IPS-15b (cell line): ENCODE results near the gene TTC29.
"Not testable (repeated sequence)": the region's sequence is repeated elsewhere in the genome, so short reads cannot be mapped to it uniquely, and the experiment has no call there.

Experiments
- H3K27me3 ChIP-seq: one replicate; pipeline ENCODE4 v1.6.1; 2013; ENCODE audit warnings: low read length; ENCODE audit not compliant: control insufficient read depth, insufficient read depth
- H3K36me3 ChIP-seq: one replicate; pipeline ENCODE4 v1.6.1; 2013; ENCODE audit warnings: low read length; ENCODE audit not compliant: control insufficient read depth, insufficient read depth
- H3K4me1 ChIP-seq: one replicate; pipeline ENCODE4 v1.6.1; 2013; ENCODE audit warnings: mild to moderate bottlenecking, low read length; ENCODE audit not compliant: control insufficient read depth, insufficient read depth
- H3K4me3 ChIP-seq: one replicate; pipeline ENCODE4 v1.5.1; 2013; ENCODE audit warnings: low read depth, low read length
- H3K9ac ChIP-seq: one replicate; pipeline ENCODE4 v1.6.1; 2013; ENCODE audit warnings: low read depth, mild to moderate bottlenecking, low read length
- H3K9me3 ChIP-seq: one replicate; pipeline ENCODE4 v1.6.1; 2013; ENCODE audit warnings: mild to moderate bottlenecking, low read length; ENCODE audit not compliant: control insufficient read depth, insufficient read depth

TTC29 gene

DNA sequence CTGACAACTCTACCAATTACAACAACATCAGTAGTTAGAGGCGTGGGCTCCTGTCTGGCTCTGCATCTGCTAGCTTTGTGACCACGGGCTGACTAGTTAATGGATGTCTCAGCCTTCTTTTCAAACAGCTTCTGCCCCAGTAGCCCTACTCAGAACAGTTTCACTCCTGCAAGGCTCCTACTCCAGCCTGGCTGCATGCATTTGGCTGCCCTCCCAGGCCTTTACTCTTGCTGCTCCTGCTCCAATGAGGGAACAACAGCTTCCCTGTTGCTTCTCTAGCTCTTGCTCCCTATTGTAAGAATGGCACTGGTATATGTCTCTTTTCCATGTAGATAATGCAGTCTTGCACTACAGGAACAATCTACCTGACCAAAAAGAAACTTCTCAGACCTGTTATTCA is 93.3 kb downstream of the TTC29 start:
- no peak overlapping the region for H3K4me3 ChIP-seq
- H3K9ac ChIP-seq = no peak overlapping the region
- H3K9me3 ChIP-seq = no peaks in the 10 kb centered on the region
- no peaks in the 10 kb centered on the region for H3K27me3 ChIP-seq
- H3K4me1 ChIP-seq = no peaks in the 10 kb centered on the region
- H3K36me3 ChIP-seq = no peaks in the 10 kb centered on the region

DNA sequence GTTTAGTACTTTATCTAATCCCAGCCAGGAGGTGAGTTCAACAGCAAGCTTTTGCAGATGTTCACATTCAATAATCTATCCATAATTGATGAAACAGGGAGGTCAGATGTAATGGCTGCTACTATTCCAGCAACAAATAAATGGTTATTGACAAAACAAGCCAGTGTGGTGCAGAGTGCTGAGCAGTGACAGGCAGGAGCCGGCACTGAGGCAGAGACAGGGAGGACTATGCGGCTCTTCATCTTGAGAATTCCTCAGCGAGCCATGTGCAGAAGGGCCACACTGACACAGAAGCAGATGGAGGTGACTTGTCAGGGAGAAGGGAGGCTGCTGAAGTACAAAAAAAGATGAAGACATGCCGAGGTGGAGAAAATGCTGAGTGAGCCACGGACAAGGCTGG is 98.3 kb downstream of the TTC29 start:
- Histone ChIP-seq H3K9me3 (no peaks in the 10 kb centered on the region), H3K36me3 (no peaks in the 10 kb centered on the region), H3K27me3 (no peaks in the 10 kb centered on the region), H3K9ac (no peak overlapping the region), H3K4me1 (no peaks in the 10 kb centered on the region), H3K4me3 (no peak overlapping the region)

DNA sequence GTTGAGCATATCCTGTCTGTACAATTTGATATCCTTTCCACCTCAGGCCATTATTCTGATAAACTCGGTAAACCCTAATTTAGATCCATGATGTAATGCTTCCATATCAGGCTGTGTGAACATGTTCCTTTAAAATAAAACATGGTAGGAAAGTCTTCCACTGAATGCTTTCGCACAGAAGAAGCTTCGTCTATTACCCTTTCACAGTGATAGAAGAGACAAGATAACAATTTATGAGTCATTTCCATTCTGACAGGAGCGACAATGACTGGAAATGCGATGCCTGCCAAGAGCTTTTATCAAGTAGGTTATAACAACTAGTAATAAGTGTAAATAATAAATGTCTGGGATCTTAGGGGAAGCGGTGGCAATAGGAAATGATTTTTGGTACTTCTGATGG is 98.8 kb downstream of the TTC29 start:
- no peaks in the 10 kb centered on the region for H3K9me3 ChIP-seq
- no peaks in the 10 kb centered on the region for H3K36me3 ChIP-seq
- no peak overlapping the region for H3K9ac ChIP-seq
- H3K4me3 ChIP-seq = no peak overlapping the region
- H3K4me1 ChIP-seq = no peaks in the 10 kb centered on the region
- H3K27me3 ChIP-seq = no peaks in the 10 kb centered on the region

DNA sequence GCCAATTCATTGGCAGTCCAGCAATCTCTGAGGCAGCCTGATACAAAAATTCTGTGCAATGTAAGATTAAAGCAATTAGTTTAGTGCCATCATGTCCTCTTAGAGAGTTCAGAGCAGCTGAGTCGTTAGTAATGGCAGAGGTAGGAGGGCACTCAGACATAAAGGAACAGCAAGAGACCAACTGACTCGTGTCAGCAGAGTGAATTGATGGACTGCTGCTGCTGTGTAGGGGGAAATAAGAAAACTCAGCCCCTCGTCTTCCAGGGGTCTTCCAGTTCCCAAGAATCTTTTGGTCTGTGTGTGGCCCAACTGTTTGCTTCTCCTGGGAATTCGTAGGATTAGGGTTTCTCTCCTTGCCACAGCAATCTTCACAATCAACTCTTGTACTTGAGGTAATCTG is 100.9 kb downstream of the TTC29 start:
- no peak overlapping the region for H3K9ac ChIP-seq
- no peaks in the 10 kb centered on the region for H3K27me3 ChIP-seq
- no peaks in the 10 kb centered on the region for H3K9me3 ChIP-seq
- no peaks in the 10 kb centered on the region for H3K4me1 ChIP-seq
- H3K4me3 ChIP-seq = no peak overlapping the region
- H3K36me3 ChIP-seq = no peaks in the 10 kb centered on the region

DNA sequence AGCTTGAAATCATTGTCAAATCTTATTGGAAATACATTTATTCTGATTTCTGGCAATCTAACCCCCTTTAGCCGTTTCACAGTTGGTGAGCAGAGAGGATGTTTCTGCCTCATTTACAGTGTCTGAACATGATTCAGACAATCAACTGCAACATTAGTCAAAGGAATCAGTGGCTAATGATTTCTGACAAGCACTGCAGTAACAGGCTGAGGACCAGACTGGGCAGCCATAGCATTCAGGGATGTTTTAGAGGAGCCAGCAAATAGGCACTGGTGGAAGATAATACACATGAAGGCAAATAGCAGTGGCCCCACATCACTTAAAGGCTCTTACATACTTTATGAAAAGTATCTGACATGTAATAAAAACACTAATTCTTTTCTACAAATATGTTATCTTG is 102.8 kb downstream of the TTC29 start:
- no peaks in the 10 kb centered on the region for H3K27me3 ChIP-seq
- no peak overlapping the region for H3K9ac ChIP-seq
- no peaks in the 10 kb centered on the region for H3K36me3 ChIP-seq
- no peaks in the 10 kb centered on the region for H3K4me1 ChIP-seq
- no peak overlapping the region for H3K4me3 ChIP-seq
- no peaks in the 10 kb centered on the region for H3K9me3 ChIP-seq

DNA sequence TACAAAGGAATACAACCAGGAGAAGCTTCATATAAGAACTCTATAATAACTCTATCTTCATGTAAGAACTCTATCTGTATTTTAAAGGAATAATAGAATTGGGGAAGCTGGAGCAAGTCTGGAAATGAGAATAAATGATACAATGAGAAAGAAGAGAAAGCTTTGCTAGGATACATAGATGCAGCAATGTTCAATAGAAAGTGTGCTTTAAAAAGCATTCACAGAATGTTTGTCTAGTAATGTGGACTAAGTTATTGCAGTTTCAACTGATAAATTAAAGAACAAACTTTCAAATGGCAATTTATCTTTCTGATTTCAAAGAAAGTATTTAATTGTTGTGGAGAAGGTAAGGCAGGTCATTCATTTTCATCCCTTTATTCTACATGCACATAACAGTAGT is 104.9 kb downstream of the TTC29 start:
- Histone ChIP-seq H3K9me3 (no peaks in the 10 kb centered on the region), H3K4me3 (no peak overlapping the region), H3K27me3 (no peaks in the 10 kb centered on the region), H3K4me1 (no peaks in the 10 kb centered on the region), H3K9ac (no peak overlapping the region), H3K36me3 (no peaks in the 10 kb centered on the region)

DNA sequence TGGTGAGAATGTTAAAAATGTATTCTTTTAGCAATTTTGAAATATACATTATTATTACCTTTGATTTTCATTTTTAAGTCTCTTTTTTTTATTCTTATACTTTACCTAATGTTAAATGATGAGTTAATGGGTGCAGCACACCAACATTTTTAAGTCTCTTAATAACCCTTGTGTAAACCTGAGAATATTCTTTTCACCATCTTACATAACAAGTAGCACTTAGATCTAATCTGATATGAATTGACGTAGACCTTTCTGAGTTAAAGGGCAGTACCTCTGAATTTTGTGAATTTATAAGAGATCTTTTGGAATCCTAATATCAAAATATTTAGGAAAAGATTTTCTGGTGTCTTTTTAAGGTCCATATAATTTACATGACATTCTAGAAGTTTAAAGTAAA is 110.6 kb downstream of the TTC29 start:
- Histone ChIP-seq H3K4me3 (no peak overlapping the region), H3K9me3 (no peaks in the 10 kb centered on the region), H3K36me3 (no peaks in the 10 kb centered on the region), H3K9ac (no peak overlapping the region), H3K4me1 (no peaks in the 10 kb centered on the region), H3K27me3 (no peaks in the 10 kb centered on the region)

DNA sequence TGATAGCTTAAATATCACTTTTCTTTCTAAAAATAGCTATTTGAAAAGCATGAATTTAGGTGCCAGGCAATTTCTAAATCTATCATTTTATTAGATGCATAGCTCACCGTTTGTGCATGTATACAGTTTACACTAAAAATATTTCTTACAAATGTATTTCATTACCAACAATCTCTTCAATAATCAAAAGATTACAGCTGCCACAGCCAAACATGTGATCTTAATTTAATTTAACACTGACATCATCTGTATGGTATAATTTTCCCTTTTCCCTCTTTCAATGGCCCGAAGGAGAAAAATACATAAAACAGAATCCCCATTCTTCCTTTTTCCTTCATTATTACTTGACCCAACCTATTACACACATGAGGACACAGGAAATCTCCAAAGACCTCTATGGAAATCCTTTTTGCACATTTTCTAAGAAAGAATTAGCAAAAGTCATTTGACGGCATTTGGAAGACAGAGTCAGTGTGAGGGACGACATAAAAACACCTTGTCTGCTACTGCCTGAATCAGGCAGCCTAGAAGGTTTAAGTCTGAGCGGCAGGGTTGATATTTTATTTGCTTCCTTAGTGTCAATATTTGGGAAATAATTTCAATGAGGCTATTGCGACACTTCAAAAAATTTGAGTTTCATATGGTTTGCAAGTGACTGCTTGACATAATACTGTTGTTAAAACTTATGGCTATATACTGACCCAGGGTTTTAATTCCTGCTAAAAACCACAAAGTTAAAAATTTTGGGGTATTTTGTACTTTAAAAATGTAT is 111.2 kb downstream of the TTC29 start:
- Histone ChIP-seq H3K9ac (no peak overlapping the region), H3K9me3 (no peaks in the 10 kb centered on the region), H3K27me3 (no peaks in the 10 kb centered on the region), H3K36me3 (no peaks in the 10 kb centered on the region), H3K4me1 (no peaks in the 10 kb centered on the region), H3K4me3 (no peak overlapping the region)

DNA sequence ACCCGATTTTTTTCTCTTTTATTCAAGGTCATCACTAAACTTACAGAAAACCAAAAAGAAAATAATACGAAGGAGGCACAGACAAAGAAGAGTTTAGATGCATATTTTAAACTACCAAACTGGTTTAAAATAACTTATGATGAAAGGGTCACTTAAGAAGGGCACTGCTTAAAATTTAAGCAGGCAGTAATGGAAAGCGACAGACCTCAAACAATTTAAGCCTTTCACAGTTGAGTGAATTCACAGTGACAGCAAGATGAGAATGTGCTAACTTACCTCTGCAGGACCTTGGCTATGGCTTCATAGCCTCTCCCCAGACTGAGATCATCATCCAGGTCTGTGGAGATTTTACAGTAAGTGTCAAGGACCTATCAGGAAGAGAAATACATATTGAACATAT is 112.1 kb downstream of the TTC29 start:
- H3K9me3 ChIP-seq = no peaks in the 10 kb centered on the region
- no peaks in the 10 kb centered on the region for H3K27me3 ChIP-seq
- H3K4me1 ChIP-seq = no peaks in the 10 kb centered on the region
- H3K4me3 ChIP-seq = no peak overlapping the region
- no peaks in the 10 kb centered on the region for H3K36me3 ChIP-seq
- H3K9ac ChIP-seq = no peak overlapping the region

DNA sequence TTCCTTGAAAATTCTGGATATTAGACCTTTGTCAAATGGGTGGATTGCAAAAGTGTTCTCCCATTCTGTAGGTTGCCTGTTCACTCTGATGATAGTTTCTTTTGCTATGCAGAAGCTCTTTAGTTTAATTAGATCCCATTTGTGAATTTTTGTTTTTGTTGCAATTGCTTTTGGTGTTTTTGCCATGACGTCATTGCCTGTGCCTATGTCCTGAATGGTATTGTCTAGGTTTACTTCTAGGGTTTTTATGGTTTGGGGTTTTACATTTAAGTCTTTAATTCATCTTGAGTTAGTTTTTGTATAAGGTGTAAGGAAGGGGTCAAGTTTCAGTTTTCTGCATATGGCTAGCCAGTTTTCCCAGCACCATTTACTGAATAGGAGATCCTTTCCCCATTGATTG is 122.7 kb downstream of the TTC29 start:
- not testable (repeated sequence) for H3K36me3 ChIP-seq, H3K27me3 ChIP-seq, H3K9ac ChIP-seq, H3K9me3 ChIP-seq, H3K4me3 ChIP-seq, H3K4me1 ChIP-seq

DNA sequence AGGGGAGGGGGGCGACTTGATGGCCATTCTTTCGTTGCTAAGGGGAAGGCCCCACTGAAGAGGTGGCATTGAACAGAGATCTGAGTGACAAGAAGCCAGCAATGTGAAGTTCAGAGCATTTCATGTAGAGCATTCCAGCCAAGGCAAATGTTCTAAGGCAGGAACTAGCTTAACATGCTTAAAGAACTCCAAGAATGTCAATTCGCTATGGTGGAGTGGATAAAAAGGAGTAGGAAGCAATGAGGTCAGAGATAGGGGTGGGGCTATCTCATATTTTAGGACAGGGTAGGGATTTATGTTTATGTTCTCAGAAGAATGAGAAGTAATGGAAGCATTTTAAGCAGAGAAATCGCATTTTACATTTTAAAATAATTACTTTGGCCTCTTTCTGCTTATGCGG is 130.9 kb downstream of the TTC29 start:
- Histone ChIP-seq H3K27me3 (no peaks in the 10 kb centered on the region), H3K9ac (no peak overlapping the region), H3K36me3 (no peaks in the 10 kb centered on the region), H3K9me3 (no peaks in the 10 kb centered on the region), H3K4me1 (no peaks in the 10 kb centered on the region), H3K4me3 (no peak overlapping the region)

DNA sequence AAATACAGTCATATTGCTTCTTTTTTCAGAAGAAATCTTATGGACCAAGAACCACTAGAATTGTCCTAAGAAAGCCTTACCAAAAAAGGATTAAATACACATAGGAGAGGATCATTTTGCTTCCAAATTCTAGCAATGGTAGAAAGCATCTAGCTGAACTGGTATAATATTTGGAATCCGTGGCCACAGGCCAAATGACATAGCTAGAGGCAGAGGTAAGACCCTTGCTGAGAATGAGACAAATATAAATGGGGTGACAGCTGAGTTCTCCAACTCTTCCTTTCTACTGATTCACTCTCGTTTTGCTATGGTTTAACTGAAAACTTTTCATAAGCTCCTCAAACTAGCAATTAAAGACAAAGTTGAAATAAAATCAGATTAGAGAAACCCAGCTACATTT is 150.0 kb downstream of the TTC29 start:
- Histone ChIP-seq H3K4me3 (no peak overlapping the region), H3K9me3 (no peaks in the 10 kb centered on the region), H3K36me3 (no peaks in the 10 kb centered on the region), H3K27me3 (no peaks in the 10 kb centered on the region), H3K4me1 (no peaks in the 10 kb centered on the region), H3K9ac (no peak overlapping the region)
